NCI-H2227 (cell line): Measurements from ENCODE around the gene DAB1.
"Not testable (repeated sequence)": the region's sequence is repeated elsewhere in the genome, so short reads cannot be mapped to it uniquely, and the experiment has no call there.

Experiments
- DNase-seq: peaks from one replicate; lab custom pipeline; 2025; ENCODE audit not compliant: unreplicated experiment; lab: John Stamatoyannopoulos, UW

The DAB1 gene

DNA sequence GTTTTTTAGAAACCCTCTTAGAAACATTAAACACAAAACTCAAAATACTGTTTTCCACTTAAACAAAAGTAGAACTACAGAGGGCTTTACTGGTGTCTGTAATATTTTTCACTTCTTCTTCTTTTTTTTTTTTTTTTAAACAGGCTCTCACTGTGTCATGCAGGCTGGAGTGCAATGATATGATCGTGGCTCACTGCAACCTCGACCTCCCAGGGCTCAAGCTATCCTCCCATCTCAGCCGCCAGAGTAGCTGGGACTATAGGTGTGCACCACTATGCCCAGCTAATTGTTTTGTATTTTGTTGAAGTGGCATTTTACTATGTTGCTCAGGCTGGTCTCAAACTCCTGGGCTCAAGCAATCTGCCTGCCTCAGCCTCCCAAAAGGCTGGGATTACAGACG is 194.8 kb downstream of the DAB1 start:
- no peak for DNase-seq

DNA sequence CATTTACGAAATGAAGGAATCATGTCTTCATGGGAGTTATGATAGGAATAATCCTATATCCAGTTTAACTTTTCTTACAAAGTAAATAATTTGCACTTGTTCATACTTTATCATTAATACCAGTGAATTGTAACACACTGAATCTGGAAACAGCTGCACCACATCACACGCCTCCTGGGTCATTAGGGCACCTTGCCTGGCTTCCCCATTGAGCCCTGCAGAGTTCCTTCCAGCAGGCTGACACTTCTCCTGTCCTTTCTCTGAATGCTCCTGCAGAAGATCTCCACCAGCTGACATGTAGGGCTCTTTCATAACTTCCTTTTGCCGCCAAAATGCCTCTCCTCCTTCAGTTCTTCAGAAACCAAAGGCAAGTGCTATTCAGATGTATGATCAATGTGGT is 201.1 kb downstream of the DAB1 start:
- DNase-seq: no peak

DNA sequence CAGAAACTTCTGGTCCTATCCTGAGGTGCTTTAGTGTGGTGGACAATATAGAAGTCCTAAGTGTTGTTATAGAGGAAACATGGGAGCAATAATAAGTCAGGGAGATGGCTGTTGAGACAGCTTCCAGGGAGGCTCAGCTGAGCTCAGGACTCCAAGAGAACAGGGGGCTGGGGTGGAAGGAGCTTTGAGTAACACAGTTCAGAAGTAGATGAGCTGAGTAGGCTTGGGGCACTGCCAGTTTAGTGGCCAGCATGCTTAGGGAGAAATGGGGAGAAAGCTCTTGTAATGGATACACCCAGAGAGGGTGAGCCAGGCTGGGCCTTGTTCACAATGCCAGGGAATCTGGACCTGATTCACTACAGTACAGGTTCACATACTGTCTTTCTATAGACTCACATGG is 201.6 kb downstream of the DAB1 start:
- DNase-seq: no peak

DNA sequence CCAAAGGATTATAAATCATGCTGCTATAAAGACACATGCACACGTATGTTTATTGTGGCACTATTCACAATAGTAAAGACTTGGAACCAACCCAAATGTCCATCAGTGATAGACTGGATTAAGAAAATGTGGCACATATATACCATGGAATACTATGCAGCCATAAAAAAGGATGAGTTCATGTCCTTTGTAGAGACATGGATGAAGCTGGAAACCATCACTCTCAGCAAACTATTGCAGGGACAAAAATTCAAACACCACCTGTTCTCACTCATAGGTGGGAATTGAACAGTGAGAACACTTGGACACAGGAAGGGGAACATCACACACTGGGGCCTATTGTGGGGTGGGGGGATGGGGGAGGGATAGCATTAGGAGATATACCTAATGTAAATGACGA is 203.0 kb downstream of the DAB1 start:
- DNase-seq: not testable (repeated sequence)

DNA sequence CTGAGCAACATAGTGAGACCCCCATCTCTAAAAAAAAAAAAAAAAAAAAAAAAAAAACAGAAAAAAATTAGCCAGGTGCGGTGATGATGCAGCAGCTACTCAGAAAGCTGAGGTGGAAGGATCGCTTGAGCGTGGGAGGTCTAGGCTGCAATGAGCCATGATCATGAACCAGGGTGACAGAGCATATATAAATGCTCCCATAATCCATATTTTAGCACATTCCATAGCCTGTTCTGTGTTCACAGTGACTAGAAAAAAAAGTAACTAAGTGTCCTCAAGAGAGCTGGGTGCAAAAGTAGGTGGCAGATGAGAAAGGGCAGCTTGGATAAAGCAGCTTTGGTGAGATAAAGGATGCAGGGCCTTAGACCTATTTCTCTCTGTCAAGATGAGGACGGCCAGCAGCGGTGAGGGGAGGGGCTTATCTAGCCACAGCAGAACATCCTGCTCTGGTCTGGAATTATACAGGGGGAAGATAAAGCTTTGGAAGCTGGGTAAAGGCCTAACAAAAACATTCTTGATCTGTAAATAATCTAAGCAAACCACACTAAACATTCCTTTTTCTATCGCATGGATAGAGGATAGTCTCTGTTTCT is 205.3 kb downstream of the DAB1 start:
- no peak for DNase-seq

DNA sequence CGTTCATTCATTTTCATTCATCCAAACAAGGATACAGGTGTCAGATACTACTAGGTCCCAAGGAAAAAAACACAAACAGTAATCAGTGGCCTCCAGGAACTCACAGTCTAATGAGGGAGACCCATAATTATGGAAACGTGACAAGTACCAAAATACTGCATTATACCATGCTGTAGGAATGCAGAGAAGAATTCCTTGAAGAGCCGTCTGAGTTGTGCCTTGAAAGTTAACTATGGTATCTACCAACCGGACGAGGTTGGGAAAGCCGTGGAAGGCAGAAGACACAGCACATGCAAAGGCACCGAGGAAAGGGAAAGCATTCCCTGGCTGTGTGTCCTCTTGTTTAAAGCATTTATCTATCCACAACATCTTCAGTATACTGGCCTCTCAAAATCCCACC is 206.0 kb downstream of the DAB1 start:
- DNase-seq: no peak

DNA sequence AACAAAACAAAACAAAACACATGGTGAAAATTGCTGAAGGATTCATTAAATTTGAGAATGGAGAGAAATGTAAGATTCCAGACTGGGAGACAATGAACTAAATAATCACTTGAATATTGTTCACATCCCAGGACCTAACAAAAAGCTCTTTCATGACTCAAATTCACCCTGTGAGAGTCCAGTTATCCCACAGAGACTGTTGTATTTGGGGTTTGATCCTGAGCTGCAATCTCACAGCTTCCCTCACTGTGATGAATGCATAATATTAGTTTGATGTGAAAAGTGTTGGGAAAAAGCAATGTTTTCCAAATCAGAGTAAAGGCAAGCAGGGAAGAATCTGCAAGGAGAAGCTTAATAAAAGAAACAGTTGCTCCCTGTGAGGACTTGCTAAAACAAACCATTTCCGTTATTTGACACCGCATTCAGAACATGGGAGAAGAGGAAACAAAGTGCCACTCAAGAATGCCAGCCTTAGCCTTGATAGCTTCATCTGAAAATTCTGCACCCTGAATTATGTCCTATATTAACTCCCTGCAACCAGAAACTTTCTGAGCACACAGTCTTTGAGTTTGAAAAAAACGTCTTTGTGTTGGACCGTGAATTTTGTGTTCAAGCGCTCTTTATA is 208.8 kb downstream of the DAB1 start:
- no peak for DNase-seq

DNA sequence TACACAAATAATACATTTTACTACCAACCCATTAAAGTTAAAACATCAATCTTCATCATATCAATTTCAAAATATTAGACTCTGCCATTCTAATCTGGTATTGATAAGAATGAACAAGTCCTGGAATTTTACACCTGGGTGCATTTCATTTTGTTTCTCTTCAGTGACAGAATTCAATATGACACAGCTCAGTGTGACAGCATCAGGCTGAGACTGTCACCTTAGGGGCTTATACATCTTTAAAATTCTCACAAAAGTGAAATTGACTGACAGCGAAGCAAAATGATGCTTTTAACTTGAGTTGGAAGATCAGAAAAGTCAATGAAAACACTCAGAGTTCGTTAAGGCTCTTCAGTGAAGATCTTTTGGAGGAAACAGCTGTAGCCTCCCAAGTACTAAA is 213.0 kb downstream of the DAB1 start:
- no peak for DNase-seq

DNA sequence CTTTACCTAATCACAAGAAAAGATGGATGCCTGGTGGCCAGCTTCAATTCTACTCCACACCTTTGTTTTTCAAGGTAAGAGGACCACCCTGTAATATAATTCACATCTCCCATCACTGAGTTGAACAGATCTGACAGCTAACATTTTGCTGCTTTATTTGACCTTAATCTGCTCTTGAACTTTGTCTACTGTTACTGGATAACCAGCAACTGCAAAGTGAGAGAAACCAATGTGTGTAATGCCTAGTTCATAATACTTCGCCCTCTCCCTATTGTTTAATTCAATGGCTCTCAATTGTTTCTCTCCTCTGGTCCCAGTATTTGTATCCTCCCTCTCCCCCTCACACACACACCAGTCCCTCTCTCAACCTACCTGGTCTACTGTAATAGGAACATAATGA is 214.4 kb downstream of the DAB1 start:
- DNase-seq: no peak

DNA sequence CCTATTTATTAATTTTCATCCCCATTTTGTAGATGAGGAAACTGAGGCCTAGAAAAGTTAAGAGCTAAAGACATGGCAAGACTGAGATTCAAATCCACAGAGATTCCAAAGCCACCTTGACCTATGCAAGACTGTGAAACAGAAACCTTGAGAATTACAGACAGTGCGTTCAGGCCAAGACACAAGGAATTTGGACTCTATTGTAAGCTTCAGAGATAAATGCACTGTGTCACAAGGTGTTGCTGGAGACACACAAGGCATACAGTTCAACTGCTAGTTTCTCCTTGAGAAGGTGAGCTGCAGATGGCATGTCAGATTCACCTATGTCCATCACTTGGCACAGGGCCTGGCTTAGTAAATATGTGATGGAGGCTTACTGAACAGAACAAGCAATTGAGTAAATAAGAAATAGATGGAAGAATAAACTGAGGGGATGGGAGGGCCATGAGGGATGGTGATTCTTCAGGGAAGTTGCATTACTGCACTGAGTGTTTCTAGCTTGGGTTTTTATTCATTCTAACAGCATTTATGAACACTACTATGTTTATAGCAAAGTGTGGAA is 215.0 kb downstream of the DAB1 start:
- DNase-seq: no peak

DNA sequence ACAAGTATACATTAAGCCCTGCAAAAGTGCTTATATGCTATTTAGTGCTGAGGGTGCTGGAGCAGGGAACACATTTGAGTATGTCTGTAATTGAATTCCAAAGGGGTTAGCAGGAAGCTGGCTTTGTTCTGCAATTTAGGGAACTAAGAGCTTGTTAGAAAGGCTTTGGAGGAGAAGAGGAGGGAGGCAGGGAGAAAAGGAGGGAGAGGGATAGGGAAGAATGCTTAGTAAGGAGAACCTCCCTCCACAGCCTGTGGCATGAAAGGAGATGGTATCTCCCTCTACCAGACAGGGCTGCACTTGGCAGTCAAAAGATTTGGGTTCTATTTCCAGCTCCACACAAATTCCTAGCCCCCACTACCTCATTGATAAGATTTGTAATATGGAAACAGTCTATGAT is 217.8 kb downstream of the DAB1 start:
- DNase-seq: peak; percentile 13

DNA sequence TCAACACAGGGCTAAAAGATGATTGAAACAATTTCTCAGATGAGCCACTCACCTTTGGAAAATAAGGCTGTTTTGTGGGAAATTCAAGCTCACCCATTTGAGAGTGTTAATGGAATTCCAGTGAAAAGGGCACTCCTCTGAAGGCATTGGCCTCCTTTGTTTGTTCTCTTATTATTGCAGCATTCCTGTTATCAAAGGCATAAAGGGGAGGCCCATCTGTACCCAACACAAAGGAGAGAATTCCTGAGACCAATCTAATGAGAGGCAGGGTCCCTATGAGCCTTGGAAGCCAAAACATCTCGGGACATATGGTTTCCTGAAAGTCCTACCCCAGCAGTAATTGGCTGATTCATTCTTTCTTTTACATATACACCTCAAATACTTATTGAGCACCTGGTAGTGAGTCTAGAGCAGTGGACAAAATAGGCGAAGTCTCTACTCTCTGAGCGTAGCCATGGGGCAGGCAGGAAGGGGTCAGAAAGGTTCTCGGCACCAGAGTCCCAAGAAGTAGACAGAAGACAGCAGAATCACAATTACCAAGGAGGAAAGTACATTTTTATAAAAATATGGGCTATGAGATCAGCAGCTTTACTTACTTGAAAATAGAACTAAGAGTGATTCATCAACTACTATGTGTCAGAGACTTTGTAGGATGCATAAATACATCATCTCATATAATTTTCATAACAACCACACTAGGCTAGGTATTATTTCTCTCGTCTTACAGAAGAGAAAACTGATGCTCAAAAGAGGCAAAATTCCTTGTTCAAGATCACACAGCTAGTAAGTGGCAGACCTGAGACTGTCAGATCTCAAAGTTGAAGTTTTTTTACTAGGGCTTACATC is 218.7 kb downstream of the DAB1 start:
- DNase-seq: no peak

DNA sequence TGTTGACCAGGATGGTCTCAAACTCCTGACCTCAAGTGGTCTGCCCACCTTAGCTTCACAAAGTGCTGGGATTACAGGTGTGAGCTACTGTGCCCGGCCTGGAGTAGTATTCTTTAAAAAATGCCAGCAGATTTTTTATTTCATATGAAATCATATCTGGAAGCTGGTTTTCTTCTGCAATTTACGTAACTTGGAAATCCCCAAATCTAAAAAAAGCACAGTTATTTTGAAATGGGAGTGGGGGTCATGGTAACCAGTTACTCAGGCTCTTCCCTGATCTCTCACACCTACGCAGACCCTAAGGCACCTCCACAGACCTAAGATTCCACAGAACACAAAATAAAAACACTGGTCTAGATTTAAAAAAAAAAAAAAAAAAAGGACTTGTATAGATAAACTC is 219.8 kb downstream of the DAB1 start:
- no peak for DNase-seq

DNA sequence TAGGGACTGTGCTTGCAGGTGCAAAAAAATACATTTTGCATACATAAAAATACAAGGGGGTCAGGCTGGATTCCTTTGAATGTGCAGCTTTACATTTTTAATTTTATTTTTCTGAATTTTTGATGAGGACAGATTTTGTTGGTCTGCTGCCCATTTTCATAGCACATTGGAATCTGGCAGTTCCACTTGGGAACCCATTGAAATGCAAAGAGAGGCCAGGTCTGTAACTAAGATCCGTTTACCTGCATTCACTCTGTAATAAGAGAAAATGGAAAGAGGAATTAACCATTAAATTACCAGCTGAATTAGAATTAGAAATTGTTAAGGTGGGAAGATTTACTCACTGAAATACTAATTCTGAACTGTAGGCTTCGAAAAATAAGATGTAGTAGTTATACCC is 221.6 kb downstream of the DAB1 start:
- no peak for DNase-seq

DNA sequence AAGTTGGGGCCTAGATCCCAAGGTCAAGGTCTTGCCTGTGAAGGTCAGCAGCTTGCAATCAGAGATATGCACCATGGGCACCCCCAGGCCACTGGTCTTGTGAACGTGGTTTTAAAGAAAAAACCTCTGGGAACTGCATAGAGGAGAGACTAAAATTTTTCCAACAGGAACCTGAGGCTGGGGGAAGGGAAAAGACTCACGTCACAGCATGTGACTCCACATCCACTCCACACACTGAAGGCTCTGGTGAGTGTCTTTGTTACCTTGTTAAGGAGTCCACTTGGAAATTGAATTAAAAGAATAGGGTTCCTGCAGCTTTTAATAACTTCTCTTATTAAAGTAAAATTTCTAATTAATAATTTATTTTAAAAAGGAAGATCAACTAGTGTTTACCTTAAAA is 224.9 kb downstream of the DAB1 start:
- DNase-seq: no peak

DNA sequence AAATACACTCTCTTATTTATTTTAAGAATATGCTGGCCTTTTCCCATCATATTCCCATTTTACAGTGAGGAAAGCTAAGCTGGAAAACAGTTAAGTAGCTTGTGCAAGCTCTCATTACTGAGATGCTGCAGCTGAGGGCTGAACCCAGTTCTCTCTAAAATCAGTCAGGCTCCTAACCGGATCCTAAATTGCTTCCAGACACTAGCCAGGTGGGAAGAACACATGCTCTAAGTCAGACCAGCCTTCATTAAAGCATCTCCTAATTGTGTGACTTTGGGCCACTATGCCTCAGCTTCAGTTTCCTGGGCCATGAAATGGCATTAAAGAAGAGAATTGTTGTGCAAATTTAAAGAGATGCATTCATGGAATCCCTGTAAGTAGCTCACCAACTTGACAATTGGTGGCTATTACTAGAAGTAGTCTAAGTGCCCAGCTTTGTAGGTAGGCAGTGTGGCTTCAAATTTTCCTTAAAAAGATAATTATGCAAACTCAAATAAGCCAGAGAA is 228.4 kb downstream of the DAB1 start:
- DNase-seq: no peak

DNA sequence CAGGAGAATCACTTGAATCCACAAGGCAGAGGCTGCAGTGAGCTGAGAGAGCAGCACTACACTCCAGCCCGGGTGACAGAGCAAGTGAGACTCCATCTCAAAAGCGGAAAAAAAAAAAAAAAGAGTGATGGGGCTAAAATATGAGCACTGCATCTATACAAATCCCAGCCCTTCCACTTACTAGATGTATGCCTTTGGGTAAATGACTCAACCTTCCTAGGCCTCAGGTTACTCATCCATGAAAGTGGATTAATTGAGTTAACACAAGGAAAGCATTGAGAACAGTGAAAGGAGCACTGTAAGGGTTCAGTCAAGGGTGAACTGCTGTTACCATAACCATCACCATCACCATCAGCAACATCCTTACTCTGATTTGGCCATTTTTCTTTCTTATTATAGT is 231.6 kb downstream of the DAB1 start:
- no peak for DNase-seq

DNA sequence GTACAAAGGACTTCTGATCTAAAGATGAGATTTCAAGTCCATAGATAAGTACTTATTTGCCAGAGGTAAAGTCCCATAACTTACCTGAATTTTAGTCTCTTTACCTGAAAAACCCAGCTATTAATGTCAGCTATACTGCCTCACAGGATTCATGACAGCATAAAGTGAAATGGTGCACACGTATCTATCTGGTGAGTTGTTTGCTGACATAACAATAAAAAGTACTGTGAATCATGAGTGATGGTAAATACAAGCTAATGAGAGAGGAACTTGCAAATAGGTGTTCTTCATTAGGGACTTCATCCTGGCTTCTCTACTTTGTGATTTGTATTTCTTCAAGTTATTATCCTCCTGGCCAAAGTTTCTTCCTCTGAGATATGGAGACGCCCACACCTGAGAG is 233.0 kb downstream of the DAB1 start:
- DNase-seq: no peak

DNA sequence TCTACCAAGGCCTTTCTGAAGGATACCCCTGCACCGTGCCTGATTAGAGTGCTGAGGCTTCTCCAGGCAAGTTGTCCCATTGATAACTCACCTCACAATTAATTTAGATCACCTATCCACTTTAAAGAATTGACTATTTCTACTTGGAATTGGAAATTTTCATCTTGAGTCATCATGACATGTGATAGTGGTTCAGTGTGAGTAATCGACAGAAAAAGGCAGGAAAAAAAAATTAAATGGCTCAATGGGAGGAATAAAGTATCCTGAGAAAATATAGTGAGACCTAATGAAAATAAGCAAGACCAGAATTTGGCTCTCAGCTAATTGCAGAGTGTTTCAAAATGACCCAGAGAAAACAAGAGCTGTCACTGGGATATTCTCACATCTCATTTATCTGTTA is 235.7 kb downstream of the DAB1 start:
- DNase-seq: no peak

DNA sequence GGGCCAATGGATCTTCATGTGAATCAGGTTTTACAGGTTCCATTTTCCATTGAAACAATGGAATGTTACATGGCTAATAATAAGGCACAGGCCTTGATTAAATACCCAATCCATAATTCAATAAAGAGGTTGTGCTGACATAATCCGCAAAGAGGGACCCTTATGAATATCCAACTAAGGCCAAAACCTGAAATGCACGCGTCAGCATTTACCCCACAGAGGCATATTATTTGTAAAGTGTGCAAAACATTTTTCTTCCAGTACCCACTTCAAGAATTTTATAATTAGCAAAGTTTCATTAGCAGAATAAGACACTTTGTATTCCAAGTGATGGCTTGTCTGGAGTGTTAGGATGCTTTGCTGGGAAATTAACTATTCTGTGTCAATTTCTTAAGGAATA is 237.4 kb downstream of the DAB1 start:
- no peak for DNase-seq

DNA sequence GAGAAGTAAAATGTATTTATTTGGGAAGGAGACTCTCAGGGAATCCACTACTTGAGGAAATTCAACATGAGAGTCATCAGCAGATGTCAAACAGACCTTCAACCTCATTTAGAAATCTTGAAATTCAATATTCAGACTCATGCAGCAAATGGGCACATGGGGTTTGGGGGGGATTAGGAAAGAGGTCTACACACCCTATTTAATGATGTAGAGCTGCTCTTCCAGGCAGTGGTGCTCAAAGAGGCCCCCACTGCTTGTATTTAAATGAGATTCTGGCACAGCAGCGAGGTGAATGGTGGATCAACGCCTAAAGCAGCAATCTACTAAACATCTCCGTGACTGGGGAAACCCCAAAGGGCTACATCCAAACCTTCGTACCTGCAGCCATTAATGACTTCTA is 244.9 kb downstream of the DAB1 start:
- DNase-seq: no peak

DNA sequence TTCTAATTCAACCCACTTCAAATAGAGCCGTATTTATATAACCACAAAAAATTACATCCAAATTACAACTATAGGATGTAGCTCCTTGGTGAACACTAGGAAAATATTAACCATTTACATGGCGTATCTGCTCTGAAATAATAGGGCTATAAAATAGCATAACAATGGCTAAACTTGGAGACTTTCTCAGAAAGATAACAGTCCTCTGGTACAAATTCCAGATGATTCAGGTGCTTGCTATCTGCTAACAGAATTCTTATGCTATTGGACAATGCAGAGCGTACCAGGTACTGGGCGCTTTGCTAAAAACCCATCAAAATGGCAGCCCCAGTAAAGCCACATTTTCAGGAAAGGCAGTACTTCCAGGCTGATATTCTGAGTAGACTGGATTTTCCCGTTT is 248.4 kb downstream of the DAB1 start:
- DNase-seq: no peak
